Right renal pelvis (tissue), 4 donors: ENCODE data around the gene HTR6. TPM values are rescaled to one million over a fixed set of nuclear protein-coding genes. Genes with fewer than 3 reads are reported as not detected.
A peak's percentile ranks its signal among the peaks of the same experiment; 100 is the strongest.

Experiments used
- DNase-seq, 4 donors: peaks; one replicate each; pipeline ENCODE4 v3.0.0-alpha.2; 2013; ENCODE audit warnings: low read depth in 4 of 4, low spot score in 3 of 4, missing footprints in 1 of 4
- polyA plus RNA-seq, 4 donors: library from polyadenylated mRNA; unstranded; fragments of 120-200 nt; gene quantifications; one replicate each; pipeline ENCODE4 v1.2.1, GENCODE V29; 2013; ENCODE audit not compliant: insufficient read length in 4 of 4

The HTR6 gene
- polyA plus RNA-seq, 4 donors, result 1.3 to 2.8 (median 1.4) TPM

- no peak for DNase-seq
Observed at GRCh38 chr1:19712928-19713327, 48.3 kb downstream of the HTR6 start.

DNA sequence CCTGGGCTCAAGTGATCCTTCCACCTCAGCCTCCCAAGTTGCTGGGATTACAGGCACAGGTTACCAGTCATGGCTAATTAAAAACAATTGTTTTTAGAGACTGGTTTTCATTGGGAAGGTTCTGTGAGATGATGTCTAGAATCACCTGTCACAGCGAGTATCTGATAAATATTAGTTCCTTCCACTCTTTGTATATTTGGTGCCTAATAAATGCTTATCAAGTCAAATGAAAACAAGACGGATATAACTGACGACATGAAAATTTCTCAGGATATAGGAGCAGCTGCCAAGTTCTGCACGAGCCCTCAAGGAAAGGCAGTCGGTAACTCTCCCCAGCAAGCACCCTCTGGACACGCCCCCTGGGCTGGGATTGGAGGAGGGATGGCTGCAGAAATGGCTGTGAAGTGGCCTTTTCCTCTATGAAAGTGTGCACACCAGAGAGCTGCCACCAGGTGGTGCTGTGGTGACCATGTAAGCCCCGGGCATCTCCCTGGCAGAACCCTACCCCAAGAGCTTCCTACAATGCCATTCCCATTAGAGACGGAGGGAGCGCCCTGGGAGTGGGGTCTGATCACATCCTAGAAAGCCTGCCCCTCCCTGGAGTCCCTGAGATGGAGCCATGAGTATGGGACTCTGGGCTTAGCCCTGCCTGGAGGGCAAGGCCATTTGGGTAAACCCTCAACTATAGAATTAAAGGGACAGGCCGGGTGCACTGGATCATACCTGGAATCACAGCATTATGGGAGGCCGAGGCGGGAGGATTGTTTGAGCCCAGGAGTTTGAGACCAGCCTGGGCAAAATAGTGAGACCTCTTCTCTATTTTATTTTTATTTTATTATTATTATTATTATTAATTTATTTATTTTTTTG lies 50.9 kb downstream of the HTR6 start:
- DNase-seq, result peak; percentile 87 to 93 (median 90)

GRCh38 chr1:19717467-19717866 lies 52.8 kb downstream of the HTR6 start:
- no peak for DNase-seq

DNA sequence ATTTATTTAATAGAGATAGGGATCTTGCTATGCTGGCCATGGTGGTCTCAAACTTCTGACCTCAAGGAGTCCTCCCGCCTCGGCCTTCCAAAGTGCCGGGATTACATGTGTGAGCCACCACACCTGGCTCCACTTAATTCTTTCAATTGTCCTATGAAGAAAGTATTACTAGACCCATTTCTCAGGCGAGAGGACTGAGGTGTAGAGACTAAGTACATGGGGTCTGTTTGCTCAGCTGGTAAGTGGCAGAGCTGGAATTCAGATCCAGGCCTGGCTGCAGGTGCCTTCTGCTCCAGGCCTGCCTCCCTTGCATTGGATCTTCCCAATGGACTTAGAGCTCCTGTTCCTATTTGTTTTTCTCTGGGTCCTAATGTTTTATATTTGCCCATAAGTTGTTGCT lies 55.5 kb downstream of the HTR6 start:
- DNase-seq, result no peak

DNA sequence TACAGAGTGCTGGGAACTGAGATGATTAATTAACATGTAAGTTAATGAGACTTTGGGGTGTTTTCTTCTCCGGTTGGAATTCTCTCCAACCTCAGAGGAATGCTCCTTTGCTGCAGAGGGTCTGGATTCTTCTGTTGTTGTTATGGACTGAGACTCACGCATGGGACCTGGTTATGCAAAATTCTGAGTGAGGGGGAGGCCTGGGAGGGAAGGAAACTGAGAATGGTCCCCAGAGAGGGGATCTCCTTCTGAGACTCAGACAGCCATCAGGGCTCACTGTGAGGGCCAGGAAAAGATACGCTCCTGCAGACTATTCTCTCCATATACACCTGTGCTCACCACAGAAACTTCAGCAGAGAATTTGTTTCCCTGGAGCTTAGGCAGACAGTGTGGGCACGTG lies 56.3 kb downstream of the HTR6 start:
- DNase-seq, result no peak

GRCh38 chr1:19723874-19724273 lies 59.2 kb downstream of the HTR6 start:
- DNase-seq, result no peak

- DNase-seq, result no peak
Observed at GRCh38 chr1:19725606-19726005, 60.9 kb downstream of the HTR6 start.

- no peak for DNase-seq
Observed at GRCh38 chr1:19728413-19729145, 63.9 kb downstream of the HTR6 start.

GRCh38 chr1:19730232-19730631 lies 65.6 kb downstream of the HTR6 start:
- no peak for DNase-seq

Other genes with a start within 250 kb of the HTR6 start
- gene CAPZB, start 179.3 kb upstream of the HTR6 start, polyA plus RNA-seq, result 100 to 1,000 TPM; 248 to 277 (median 264) TPM
- gene NBL1, start 20.6 kb upstream of the HTR6 start, polyA plus RNA-seq, result 10 to 100 TPM; 21.6 to 33.7 (median 26.3) TPM
- 10 to 100 TPM; 15.5 to 21.7 (median 19.2) TPM for gene TMCO4, start 135.0 kb downstream of the HTR6 start, polyA plus RNA-seq
- under 1 TPM in 3 of 4 donors, not detected in 1; 0.33 to 0.37 (median 0.34) TPM for gene RNF186, start 150.4 kb downstream of the HTR6 start, polyA plus RNA-seq
- 10 to 100 TPM; 16.3 to 22.3 (median 18.1) TPM for gene OTUD3, start 217.5 kb downstream of the HTR6 start, polyA plus RNA-seq